Measurements from ENCODE around the gene FSIP1.
"Not testable (repeated sequence)": the region's sequence is repeated elsewhere in the genome, so short reads cannot be mapped to it uniquely, and the experiment has no call there.

FSIP1 gene

GRCh38 chr15:39782441-39783138 lies at the start of gene FSIP1:
Gene FSIP1, minus strand, starts transcription at chr15:39782841. Its CDS starts 6,317 bp downstream, at chr15:39776524.
- in situ Hi-C loops (cut with HindIII; ENCODE audit: low sequenced_read_pairs): no loop called here

- in situ Hi-C loops (cut with HindIII; ENCODE audit: low sequenced_read_pairs): no loop called here
These were observed 47.5 kb upstream of the FSIP1 start for GRCh38 chr15:39830166-39830565.

GRCh38 chr15:39828374-39828931 lies 45.8 kb upstream of the FSIP1 start:
- in situ Hi-C loops (cut with HindIII; ENCODE audit: low sequenced_read_pairs): no loop called here

- in situ Hi-C loops (cut with HindIII; ENCODE audit: low sequenced_read_pairs): no loop called here
These were observed 44.3 kb upstream of the FSIP1 start for GRCh38 chr15:39826975-39827374.

- in situ Hi-C loops (cut with HindIII; ENCODE audit: low sequenced_read_pairs): no loop called here
These were observed 41.0 kb upstream of the FSIP1 start for GRCh38 chr15:39823634-39824033.

GRCh38 chr15:39820050-39820602 lies 37.5 kb upstream of the FSIP1 start:
- in situ Hi-C loops (cut with HindIII; ENCODE audit: low sequenced_read_pairs): no loop called here

GRCh38 chr15:39819533-39819932 lies 36.9 kb upstream of the FSIP1 start:
- in situ Hi-C loops (cut with HindIII; ENCODE audit: low sequenced_read_pairs): no loop called here

- in situ Hi-C loops (cut with HindIII; ENCODE audit: low sequenced_read_pairs): no loop called here
These were observed 35.3 kb upstream of the FSIP1 start for GRCh38 chr15:39817892-39818291.

GRCh38 chr15:39814489-39814888 lies 31.8 kb upstream of the FSIP1 start:
- in situ Hi-C loops (cut with HindIII; ENCODE audit: low sequenced_read_pairs): no loop called here

- in situ Hi-C loops (cut with HindIII; ENCODE audit: low sequenced_read_pairs): not testable (repeated sequence)
These were observed 30.0 kb upstream of the FSIP1 start for GRCh38 chr15:39812651-39813050.

- in situ Hi-C loops (cut with HindIII; ENCODE audit: low sequenced_read_pairs): no loop called here
These were observed 26.3 kb upstream of the FSIP1 start for GRCh38 chr15:39808909-39809308.

GRCh38 chr15:39807791-39808190 lies 25.1 kb upstream of the FSIP1 start:
- in situ Hi-C loops (cut with HindIII; ENCODE audit: low sequenced_read_pairs): no loop called here

GRCh38 chr15:39804026-39804425 lies 21.4 kb upstream of the FSIP1 start:
- in situ Hi-C loops (cut with HindIII; ENCODE audit: low sequenced_read_pairs): no loop called here

GRCh38 chr15:39803016-39803415 lies 20.4 kb upstream of the FSIP1 start:
- in situ Hi-C loops (cut with HindIII; ENCODE audit: low sequenced_read_pairs): no loop called here

GRCh38 chr15:39801641-39802309 lies 19.1 kb upstream of the FSIP1 start:
- in situ Hi-C loops (cut with HindIII; ENCODE audit: low sequenced_read_pairs): no loop called here

GRCh38 chr15:39799552-39800011 lies 16.9 kb upstream of the FSIP1 start:
- in situ Hi-C loops (cut with HindIII; ENCODE audit: low sequenced_read_pairs): loop anchor here (5.0 kb wide), 1 partner anchor 63 kb away; no protein-coding TSS in a partner anchor

- in situ Hi-C loops (cut with HindIII; ENCODE audit: low sequenced_read_pairs): loop anchor here (5.0 kb wide), 1 partner anchor 64 kb away; no protein-coding TSS in a partner anchor
These were observed 15.7 kb upstream of the FSIP1 start for GRCh38 chr15:39798382-39798781.

GRCh38 chr15:39797407-39797806 lies 14.8 kb upstream of the FSIP1 start:
- in situ Hi-C loops (cut with HindIII; ENCODE audit: low sequenced_read_pairs): loop anchor here (5.0 kb wide), 1 partner anchor 65 kb away; no protein-coding TSS in a partner anchor

- in situ Hi-C loops (cut with HindIII; ENCODE audit: low sequenced_read_pairs): loop anchor here (5.0 kb wide), 1 partner anchor 66 kb away; no protein-coding TSS in a partner anchor
These were observed 14.0 kb upstream of the FSIP1 start for GRCh38 chr15:39796601-39797000.

- in situ Hi-C loops (cut with HindIII; ENCODE audit: low sequenced_read_pairs): loop anchor here (5.0 kb wide), 1 partner anchor 67 kb away; no protein-coding TSS in a partner anchor
These were observed 12.8 kb upstream of the FSIP1 start for GRCh38 chr15:39795486-39795885.

- in situ Hi-C loops (cut with HindIII; ENCODE audit: low sequenced_read_pairs): loop anchor here (5.0 kb wide), 1 partner anchor 67 kb away; no protein-coding TSS in a partner anchor
These were observed 12.3 kb upstream of the FSIP1 start for GRCh38 chr15:39794954-39795353.

All from DLD1 (cell line).